ENCODE measurements around the gene ALKBH5. TPM values are rescaled to one million over a fixed set of nuclear protein-coding genes. Genes with fewer than 3 reads are reported as not detected.

Gene ALKBH5
- total RNA-seq, 1 donor from 2014 or later: 78.8 TPM

GRCh38 chr17:18191967-18192366 is 8.3 kb downstream of the ALKBH5 start:
- no peaks in the 10 kb centered on the region for H3K27me3 ChIP-seq
- Mint-ChIP-seq H3K9me3 (no peaks in the 10 kb centered on the region), H3K4me3 (no peak overlapping the region), H3K36me3 (peaks cover 49% of the 10 kb centered on the region), H3K27ac (no peak overlapping the region), H3K27me3 (ENCODE audit: insufficient read depth, low read depth) (no peaks in the 10 kb centered on the region), H3K4me1 (peaks cover 33% of the 10 kb centered on the region)
- TF ChIP-seq EZH2 (IDR thresholded peaks at IDR 0.05) (no peak), EZH2phosphoT487 (IDR thresholded peaks at IDR 0.05) (no peak), CTCF (IDR thresholded peaks at IDR 0.05) (peak; percentile 39)
- H3K36me3 ChIP-seq: peaks cover 9% of the 10 kb centered on the region
- H4K20me1 ChIP-seq (ENCODE audit: low read depth): peaks cover 91% of the 10 kb centered on the region
- no peak overlapping the region for H3K4me3 ChIP-seq
- no peak overlapping the region for H2AFZ ChIP-seq (replicated peaks)
- DNase-seq (ENCODE audit: low spot score): no peak
- peaks cover 7% of the 10 kb centered on the region for H3K4me1 ChIP-seq
- no peaks in the 10 kb centered on the region for H3F3A ChIP-seq (ENCODE audit: low read depth)
- no peaks in the 10 kb centered on the region for H3K9me3 ChIP-seq (ENCODE audit: low read depth)
- H3K9ac ChIP-seq: no peak overlapping the region
- no peak overlapping the region for H3K27ac ChIP-seq
- no peak overlapping the region for H3K4me2 ChIP-seq
- peaks cover 92% of the 10 kb centered on the region for H3K79me2 ChIP-seq (ENCODE audit: low read depth)

DNA sequence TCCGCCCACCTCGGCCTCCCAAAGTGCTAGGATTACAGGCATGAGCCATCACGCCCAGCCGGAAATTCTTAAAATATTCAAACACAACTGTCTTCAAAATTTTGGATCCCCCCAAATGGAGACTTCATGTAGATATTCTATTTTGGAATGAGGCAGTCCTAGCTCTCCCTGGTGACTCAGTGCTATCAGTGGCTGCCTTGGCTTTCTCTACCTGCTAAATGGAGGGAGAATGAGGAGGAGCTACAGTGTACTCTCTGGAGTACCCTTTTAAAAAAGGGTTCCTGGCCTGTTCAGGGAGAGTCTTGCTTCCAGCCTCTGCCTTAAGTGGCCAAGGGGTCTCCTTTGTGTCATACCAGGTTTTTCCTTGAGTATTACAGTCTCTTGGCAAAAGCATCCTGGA is 10.8 kb downstream of the ALKBH5 start:
- no peaks in the 10 kb centered on the region for H3K27me3 ChIP-seq
- no peak overlapping the region for H3K4me2 ChIP-seq
- H3K36me3 ChIP-seq: peaks cover 18% of the 10 kb centered on the region
- TF ChIP-seq EZH2phosphoT487 (IDR thresholded peaks at IDR 0.05) (no peak), EZH2 (IDR thresholded peaks at IDR 0.05) (no peak), CTCF (IDR thresholded peaks at IDR 0.05) (no peak)
- no peaks in the 10 kb centered on the region for H3F3A ChIP-seq (ENCODE audit: low read depth)
- H3K9me3 ChIP-seq (ENCODE audit: low read depth): no peaks in the 10 kb centered on the region
- H3K9me3 Mint-ChIP-seq: no peaks in the 10 kb centered on the region
- H3K79me2 ChIP-seq (ENCODE audit: low read depth): peaks cover 91% of the 10 kb centered on the region
- H3K27ac Mint-ChIP-seq: no peak overlapping the region
- H2AFZ ChIP-seq (replicated peaks): no peak overlapping the region
- H3K27me3 Mint-ChIP-seq (ENCODE audit: insufficient read depth, low read depth): no peaks in the 10 kb centered on the region
- H4K20me1 ChIP-seq (ENCODE audit: low read depth): peaks cover 91% of the 10 kb centered on the region
- H3K4me3 ChIP-seq: no peak overlapping the region
- H3K27ac ChIP-seq: no peak overlapping the region
- no peaks in the 10 kb centered on the region for H3K4me1 ChIP-seq
- H3K4me1 Mint-ChIP-seq: peaks cover 15% of the 10 kb centered on the region
- H3K36me3 Mint-ChIP-seq: peaks cover 49% of the 10 kb centered on the region
- DNase-seq (ENCODE audit: low spot score): no peak
- no peak overlapping the region for H3K4me3 Mint-ChIP-seq
- no peak overlapping the region for H3K9ac ChIP-seq

- H3K27ac ChIP-seq: no peak overlapping the region
- peaks cover 12% of the 10 kb centered on the region for H3K4me1 Mint-ChIP-seq
- H3K4me3 Mint-ChIP-seq: no peak overlapping the region
- no peak overlapping the region for H3K4me3 ChIP-seq
- peaks cover 91% of the 10 kb centered on the region for H3K79me2 ChIP-seq (ENCODE audit: low read depth)
- H3K4me1 ChIP-seq: no peaks in the 10 kb centered on the region
- DNase-seq (ENCODE audit: low spot score): no peak
- no peak overlapping the region for H3K4me2 ChIP-seq
- peaks cover 45% of the 10 kb centered on the region for H3K36me3 Mint-ChIP-seq
- H3K27ac Mint-ChIP-seq: no peak overlapping the region
- H3K9me3 Mint-ChIP-seq: no peaks in the 10 kb centered on the region
- no peaks in the 10 kb centered on the region for H3K9me3 ChIP-seq (ENCODE audit: low read depth)
- no peaks in the 10 kb centered on the region for H3F3A ChIP-seq (ENCODE audit: low read depth)
- peaks cover 18% of the 10 kb centered on the region for H3K36me3 ChIP-seq
- TF ChIP-seq EZH2 (IDR thresholded peaks at IDR 0.05): no peak
- TF ChIP-seq CTCF (IDR thresholded peaks at IDR 0.05): no peak
- TF ChIP-seq EZH2phosphoT487 (IDR thresholded peaks at IDR 0.05): no peak
- H4K20me1 ChIP-seq (ENCODE audit: low read depth): peaks cover 91% of the 10 kb centered on the region
- H3K27me3 ChIP-seq: no peaks in the 10 kb centered on the region
- H3K9ac ChIP-seq: no peak overlapping the region
- H2AFZ ChIP-seq (replicated peaks): no peak overlapping the region
- no peaks in the 10 kb centered on the region for H3K27me3 Mint-ChIP-seq (ENCODE audit: insufficient read depth, low read depth)
Measured at GRCh38 chr17:18194804-18195203, 11.2 kb downstream of the ALKBH5 start.

All from neural progenitor cell (in vitro differentiated cells).